HG03103 (cell line): ENCODE data around the gene MYPN.
"Not testable (repeated sequence)": the region's sequence is repeated elsewhere in the genome, so short reads cannot be mapped to it uniquely, and the experiment has no call there.

Source experiments
- ATAC-seq: cut with Tn5 transposase; IDR thresholded peaks from one replicate; pipeline ENCODE4 v1.9.1; 2021; ENCODE audit warnings: low read depth; ENCODE audit not compliant: unreplicated experiment

MYPN gene, protein sequence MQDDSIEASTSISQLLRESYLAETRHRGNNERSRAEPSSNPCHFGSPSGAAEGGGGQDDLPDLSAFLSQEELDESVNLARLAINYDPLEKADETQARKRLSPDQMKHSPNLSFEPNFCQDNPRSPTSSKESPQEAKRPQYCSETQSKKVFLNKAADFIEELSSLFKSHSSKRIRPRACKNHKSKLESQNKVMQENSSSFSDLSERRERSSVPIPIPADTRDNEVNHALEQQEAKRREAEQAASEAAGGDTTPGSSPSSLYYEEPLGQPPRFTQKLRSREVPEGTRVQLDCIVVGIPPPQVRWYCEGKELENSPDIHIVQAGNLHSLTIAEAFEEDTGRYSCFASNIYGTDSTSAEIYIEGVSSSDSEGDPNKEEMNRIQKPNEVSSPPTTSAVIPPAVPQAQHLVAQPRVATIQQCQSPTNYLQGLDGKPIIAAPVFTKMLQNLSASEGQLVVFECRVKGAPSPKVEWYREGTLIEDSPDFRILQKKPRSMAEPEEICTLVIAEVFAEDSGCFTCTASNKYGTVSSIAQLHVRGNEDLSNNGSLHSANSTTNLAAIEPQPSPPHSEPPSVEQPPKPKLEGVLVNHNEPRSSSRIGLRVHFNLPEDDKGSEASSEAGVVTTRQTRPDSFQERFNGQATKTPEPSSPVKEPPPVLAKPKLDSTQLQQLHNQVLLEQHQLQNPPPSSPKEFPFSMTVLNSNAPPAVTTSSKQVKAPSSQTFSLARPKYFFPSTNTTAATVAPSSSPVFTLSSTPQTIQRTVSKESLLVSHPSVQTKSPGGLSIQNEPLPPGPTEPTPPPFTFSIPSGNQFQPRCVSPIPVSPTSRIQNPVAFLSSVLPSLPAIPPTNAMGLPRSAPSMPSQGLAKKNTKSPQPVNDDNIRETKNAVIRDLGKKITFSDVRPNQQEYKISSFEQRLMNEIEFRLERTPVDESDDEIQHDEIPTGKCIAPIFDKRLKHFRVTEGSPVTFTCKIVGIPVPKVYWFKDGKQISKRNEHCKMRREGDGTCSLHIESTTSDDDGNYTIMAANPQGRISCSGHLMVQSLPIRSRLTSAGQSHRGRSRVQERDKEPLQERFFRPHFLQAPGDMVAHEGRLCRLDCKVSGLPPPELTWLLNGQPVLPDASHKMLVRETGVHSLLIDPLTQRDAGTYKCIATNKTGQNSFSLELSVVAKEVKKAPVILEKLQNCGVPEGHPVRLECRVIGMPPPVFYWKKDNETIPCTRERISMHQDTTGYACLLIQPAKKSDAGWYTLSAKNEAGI (N-terminal part only)

DNA sequence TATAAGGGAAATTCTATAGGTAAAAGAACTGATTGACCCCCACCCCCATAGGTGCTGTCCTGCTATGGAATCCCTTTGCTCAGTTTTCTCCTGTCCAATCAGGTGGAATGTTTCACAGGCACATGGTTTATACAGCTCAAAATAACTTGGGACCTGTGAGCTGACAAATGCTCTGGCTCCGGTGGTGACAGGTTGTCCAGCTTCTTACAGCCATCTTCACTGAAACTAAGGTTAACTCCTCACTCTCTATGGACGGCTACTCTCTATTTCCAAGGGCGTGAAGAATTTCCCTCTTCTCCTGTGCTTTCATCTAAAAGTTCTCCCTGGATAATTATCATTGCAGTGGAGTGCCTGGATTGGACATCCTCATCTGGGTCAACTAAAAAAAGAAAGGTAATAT is at the start of gene MYPN:
Gene MYPN, plus strand, starts transcription at position 158 of the 400 bp plus-strand sequence. CDS start 11,951 bp downstream, outside the sequence.
- no peak for ATAC-seq

DNA sequence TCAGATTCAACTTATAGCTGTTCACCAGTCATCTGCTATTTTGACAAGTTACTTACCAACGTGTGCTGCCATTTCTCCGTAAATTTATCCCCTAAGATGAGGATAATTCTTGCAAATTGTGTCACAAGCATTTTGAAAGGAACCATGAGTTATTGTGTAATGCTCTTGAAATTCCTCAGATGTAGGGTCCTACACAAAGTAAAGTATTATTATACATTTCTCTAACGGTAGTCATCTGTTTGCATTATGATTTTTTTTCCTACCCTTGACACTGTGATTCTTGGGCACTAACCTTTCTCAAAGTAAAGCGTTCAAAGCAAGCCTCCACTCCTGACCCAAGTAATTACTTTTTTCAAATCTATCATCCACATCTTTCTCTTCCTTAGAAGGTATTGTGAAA is 42.3 kb upstream of the MYPN start:
- ATAC-seq = no peak

DNA sequence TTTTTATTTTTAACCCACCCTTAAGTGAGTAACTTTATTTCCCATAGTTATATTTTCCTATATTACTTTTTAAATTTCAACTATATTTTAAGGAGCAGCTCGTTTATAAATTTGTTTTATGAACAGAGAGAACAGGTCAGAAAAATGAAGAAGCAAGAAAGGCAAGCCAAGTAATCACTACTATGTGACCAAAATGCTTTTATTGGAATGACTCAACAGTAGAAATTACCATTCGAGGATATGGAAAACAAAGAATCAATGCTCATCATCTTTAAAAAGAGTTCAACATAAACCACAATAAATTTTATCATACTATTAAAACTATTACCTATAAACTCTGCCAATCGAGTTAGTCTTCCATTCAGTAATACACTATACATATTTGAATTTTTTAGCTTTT is 41.8 kb upstream of the MYPN start:
- ATAC-seq = no peak

DNA sequence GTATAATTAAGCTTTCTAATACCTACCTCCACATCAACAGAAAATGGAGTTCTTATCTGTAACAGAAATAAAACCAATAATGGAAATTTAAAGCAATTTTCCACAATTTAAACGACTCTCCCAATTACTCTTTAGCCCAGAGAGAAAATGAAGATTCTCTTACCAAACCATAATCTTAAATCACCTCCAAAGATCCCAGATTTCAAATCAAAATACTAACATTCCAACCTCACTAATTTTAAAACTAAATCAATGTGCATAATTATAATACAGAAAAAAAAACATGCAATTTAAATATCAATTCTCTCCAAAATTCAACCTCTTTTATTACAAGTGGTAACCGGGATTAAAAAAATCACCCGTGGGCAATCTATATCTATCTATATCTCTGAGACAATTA is 35.7 kb upstream of the MYPN start:
- ATAC-seq = no peak

DNA sequence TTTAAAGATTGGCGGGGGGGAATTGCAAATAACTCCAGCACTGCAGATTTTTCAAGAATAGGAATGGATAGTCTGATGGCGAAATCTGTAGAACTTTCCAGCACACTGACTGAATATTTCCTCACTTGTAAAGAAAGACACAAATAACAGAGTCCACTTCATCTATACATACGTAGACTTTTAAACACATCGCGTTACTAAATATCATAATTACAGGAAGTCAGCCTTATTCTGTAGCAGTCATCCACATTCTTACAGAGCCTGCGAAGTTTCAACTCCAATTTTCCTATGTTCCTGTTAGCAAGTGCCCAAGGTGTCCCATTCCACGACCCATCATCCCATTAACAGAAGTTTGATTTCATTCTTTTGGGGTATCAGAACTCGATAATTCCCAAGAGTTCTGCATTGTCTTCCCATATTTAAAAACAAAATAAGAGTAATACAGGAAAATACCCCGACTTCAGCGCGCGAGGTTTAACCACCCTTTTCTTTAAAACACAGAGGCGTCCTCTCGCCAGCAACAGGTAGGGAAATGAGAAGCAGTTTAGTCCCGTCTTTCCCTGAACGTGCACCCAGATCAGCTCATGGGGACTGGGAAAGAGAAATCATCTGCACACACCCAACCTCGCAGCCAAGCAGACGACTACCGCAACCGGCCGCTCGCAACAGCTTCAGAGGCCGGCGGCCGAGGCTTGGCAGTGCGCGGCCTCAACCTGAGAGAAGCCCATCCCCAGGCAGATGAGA is 35.1 kb upstream of the MYPN start:
- no peak for ATAC-seq

DNA sequence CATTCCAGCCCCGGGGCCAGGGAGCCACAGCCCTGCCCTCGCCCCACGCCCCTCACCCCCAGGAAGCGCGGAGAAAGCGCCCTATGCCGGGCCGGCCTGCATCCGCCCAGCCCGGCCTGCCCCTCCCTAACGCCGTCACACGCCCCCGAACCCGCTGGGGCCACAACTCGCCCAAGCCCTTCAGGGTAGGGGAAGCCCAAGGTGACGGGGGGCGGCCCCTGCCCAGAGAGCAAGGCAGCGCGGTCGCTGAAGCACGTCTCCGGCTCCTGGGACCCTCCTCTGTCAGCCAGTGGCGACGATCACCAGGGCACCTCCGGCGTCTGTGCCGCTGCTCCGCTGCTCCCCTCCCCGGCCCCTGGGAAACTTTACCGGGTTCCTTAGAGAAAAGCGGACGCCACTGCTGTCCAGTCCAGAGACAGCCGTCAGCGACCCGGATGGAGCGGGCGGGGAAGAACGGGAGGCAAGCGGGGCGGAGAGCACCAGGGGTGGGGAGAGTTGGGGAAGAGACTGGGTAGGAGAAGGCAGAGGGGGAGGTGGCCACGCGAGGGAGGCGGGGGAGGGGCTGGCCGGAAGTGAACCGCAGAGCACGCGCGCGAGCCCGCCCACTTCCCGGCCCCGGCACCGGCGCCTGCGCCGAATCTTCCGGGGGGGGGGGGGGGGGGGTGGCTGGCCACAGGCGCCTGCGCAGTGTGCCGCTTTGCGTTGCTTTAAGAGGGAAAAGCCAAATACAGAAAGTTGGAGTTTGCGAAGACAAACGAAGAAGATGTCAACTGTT is 34.3 kb upstream of the MYPN start, which contains the start of gene HERC4:
Gene HERC4, minus strand, starts transcription at position 509 of the 775 bp plus-strand sequence. CDS start 2,175 bp downstream, outside the sequence.
- peak; percentile 85 for ATAC-seq

DNA sequence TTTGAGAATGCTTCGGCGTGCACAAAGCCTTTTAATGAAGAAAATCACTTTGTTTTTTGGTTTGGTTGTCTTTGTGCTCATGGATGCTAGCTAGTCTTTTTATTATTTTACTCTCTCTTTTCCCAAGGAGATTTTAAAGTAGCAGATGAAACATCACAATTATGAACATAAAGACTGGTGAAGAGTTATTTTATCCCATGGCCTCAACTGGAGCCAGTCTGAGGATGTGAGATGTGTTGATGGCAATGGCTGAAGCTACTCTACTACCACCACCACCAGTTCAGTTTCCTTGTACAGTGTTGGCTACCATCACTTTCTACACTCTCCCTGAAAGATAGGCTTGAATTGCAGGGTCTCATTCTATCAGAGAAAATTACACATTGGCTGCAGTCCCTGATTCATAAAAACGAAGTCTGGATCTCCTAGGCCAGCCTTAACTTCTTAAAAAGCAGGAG is 33.7 kb upstream of the MYPN start:
- ATAC-seq = no peak

DNA sequence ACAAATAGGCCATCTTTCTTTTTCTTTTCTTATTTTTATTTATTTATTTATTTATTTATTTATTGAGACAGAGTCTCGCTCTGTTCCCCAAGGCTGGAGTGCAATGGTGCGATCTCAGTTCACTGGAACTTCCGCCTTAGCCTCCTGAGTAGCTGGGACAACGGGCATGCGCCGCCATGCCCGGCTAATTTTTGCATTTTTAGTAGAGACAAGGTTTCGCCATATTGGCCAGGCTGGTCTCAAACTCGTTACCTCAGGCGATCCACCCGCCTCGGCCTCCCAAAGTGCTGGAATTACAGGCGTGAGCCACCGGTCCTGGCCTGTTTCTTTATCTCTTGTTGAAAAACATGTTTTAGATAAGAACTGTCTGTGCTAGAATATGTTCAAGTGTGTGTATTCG is 33.2 kb upstream of the MYPN start:
- not testable (repeated sequence) for ATAC-seq

DNA sequence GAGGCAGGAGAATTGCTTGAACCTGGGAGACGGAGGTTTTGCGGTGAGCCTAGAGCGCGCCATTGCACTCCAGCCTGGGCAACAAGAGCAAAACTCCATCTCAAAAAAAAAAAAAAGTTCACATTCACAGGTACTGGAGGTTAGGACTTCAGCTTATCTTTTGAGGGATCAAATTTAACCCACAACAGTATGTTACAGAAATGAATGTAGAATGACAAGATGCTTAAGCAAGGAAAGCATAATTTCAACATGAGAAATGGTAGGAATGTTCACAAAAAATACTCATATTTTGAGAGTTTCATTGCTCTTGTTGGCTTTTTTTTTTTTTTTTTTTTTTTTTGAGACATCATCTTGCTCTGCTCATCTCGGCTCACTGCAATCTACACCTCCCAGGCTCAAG is 32.3 kb upstream of the MYPN start:
- no peak for ATAC-seq

DNA sequence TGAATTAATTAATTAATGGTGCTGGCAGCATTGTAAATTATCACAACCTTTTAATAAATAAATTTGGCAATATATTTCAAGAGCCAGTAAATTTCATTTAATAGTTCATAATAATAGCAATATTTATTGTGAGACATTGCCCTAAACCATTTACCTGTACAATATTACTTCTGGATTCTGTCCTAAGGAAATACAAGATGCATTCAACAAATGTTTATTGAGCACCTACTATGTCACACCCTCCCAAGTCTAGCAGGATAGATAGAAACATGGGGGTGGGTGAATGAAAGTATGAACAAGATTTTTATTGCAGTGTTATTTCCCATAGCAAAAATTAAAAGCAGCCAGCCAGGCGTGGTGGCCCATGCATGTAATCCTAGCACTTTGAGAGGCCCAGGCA is 29.9 kb upstream of the MYPN start:
- no peak for ATAC-seq

DNA sequence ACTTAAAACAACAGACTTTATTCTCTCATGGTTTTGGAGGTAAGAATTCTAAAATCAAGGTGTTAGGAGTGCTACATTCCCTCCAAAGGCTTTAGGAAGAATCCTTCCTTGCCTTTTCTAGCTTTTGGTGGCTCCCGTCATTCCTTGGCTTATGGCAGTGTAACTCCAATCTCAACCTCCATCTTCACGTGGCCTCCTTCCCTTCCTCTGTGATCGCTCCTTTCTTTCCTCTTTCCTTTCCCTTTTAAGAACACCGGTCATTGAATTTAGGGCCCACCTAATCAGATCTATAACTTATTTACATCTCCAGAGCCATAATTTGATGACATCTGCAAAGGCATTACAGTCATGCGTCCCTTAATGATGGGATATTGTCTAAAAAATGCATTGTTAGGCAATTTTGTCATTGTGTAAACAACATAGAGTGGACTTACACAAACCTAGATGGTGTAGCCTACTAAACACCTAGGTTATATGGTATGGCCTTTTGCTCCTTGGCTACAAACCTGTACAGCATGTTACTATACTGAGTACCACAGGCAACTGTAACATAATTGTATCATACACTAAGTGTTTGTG is 28.3 kb upstream of the MYPN start:
- ATAC-seq = no peak

DNA sequence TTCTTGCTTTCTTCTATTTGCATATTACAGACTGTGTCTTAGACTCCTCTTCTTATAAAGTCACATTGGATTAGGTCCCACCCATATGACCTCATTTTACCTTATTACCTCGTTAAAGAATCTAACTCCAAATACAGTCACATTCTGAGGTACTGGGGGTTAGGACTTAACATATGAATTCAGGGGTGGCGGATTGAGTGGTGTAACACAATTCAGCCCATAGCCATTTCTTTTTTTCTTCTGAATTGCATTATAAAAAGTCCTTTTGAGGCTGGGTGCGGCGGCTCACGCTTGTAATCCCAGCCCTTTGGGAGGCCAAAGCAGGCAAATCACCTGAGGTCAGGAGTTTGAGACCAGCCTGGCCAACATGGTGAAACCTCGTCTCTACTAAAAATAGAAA is 27.4 kb upstream of the MYPN start:
- ATAC-seq = no peak

DNA sequence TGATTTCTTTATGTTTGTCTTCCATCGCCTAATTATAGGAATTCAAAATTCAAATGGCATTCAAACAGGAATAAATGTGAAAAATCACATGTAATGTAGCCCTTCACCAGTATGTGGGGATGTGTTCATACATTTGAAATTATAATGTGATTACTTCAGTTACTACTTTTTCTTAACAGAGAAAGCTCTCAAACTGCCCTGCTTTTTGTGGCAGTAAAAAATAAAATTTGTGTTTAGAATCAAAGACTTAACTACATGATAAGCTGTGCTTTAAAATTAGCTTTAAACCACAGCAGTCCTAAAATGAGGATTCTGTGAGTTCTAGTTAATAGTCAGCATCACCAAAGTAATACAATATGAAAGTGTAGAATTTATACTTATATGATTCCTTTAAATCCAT is 26.4 kb upstream of the MYPN start:
- no peak for ATAC-seq

DNA sequence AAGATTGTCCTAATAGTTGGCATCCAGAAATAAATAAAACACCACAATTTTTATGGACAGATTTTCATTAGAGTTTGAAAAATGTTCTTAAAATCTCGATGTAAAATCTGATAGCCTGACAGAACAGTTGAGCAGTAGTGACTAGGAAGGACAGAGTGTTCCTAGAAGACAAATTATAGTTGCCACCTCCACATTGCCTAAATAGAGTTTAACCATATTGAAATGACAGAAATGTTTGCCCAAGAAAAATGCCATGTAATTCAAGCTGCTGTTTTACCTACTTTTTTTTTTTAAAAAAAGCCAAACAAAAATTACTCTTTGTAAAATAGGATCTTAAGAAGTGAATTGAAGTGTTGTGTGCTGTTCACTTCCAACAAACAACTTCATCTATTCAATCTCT is 25.3 kb upstream of the MYPN start:
- no peak for ATAC-seq

DNA sequence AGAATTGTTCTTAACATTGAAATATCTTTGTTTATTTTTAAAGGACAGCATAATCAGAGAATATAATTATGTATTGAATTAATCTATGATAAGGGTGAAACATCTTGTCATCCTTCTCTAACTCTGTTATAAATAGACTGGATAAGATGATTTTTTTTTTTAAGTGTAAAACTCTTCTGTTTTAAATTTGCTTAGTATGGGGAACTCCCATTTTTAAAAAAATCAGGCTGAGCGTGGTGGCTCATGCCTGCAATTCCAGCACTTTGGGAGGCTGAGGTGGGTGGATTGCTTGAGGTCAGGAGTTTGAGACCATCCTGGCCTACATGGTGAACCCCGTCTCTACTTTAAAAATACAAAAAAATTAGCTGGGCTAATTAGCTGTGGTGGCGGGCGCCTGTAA is 24.8 kb upstream of the MYPN start:
- ATAC-seq = no peak

DNA sequence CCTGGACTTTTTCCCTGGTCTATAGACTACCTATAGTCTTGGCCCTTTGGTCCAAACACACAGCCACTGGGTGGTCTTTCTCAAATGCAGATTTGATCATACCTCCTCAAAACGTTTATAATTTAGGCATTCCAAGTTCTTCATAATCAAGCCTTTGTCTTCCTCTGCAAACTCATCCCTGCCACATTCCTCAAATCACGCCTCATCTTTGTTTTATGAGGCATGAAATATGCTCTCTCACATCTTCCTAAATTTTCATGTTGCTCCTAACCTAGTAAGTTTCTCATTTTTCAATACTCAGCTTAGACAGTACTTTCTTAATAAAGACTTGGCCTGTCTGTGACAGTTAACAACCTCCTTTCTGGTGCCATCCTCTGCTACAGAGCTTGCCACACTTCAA is 23.3 kb upstream of the MYPN start:
- ATAC-seq = no peak

DNA sequence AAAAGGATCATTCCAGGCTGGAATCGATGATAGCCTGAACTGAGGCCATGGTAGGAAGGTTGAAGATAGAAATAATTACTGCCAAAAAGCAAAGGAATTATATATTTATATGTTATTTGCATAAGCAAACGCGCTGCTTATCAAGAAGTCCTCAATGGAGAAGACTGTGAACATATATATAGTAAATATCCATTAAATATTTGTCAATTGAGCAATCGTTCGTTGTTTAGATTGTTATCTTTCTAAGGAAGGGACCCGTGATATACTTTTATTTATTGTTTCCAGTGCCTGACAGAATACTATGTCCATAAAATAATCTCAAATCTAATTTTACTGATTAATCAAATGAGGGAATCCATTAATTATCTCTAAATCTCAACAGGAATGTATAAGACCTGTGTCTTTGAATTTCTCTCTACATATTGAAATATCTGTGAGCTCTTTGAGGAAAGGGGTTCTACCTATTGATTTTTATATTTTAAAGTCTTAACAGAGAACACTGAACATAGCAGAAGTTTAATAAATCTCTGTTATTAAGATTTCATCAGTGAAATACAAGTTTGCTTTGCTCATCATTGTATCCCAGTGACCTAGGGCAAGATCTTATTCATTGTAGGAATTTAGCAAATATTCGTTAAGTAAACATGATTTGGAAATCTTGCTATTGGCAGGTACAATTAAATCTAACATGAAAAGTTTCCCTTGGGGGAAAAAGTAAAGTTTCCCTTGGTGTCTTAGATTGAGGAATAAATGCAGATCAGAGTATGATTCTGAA is 22.2 kb upstream of the MYPN start:
- no peak for ATAC-seq

DNA sequence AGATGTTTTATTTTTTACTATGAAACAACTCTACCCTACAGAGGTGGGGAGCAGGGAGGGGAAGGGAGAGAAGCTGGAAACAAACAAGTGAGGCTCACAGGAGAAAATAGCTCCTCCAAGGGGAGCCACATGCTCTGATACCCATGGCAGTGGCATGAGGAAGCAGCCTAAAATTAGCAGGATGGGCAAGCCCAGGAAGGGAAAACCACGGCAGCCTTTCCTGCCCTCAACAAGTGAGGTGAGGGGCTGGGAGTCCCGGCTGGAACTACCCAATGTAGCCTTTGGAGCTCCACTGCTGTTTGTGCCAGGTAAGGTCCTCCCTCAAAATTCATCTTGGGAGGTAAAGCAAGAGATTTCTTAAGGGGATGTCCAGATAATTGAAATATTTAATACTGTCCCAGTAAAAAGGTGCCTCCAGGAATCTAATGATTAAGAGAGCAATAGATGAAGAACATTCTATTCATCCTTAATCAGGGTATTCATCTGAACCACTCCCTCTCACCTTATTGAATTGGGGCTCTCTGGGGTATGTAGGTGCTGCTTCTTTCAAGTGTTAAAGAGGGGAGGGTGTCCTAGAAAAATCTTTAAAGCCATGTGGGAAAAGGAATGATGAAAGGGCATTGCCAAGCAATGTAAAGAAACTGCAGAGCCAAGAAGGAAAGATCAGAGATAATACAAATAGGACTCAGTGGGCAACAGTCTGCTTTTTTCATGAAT is 21.4 kb upstream of the MYPN start:
- no peak for ATAC-seq
